ENCODE data around the gene SHBG. TPM values are rescaled to one million over a fixed set of nuclear protein-coding genes. Genes with fewer than 3 reads are reported as not detected.

SHBG gene
- total RNA-seq, 4 donors from 2014 or later = 0.37 to 2.5 TPM; not detected in 2

DNA sequence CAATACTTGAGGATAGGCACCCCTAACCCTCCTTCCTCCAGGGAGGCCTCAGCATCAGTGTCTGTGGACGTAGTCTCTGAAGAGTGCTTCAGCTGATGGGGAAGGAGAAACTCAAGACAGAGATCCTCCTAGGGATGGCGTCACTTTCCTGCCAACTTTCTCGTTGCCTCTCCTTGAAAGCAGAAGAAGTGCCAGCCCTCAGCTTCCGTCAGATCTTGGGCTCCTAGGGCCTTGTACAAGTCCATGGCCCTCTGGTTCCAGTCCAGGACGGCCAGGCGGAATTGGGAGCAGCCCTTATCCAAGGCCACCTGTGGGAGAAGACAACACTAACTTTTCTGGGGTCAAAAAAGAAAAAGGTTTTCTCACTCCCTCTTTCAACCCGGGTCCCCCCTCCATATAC is 3.6 kb upstream of the SHBG start:
- ATAC-seq (ENCODE audit: low FRiP score) (no peak), DNase-seq (ENCODE audit: low spot score) (no peak)
- no peak for TF ChIP-seq CTCF (IDR thresholded peaks at IDR 0.05)

DNA sequence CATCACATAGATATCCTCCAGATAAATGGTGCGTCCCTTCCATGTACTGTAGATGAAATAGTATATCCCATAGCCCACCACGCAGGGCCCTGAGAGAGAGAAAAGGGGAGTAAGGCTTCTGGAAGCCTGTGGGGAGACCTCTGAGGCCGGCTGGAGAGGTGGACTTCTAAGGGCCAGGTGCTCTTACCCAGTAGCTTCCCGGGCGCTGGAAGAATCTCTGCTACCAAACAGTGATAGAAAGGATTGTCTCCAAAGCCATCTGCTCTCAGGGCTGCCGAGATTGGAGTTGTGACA is 3.0 kb upstream of the SHBG start:
- DNase-seq (ENCODE audit: low spot score) (no peak), ATAC-seq (ENCODE audit: low FRiP score) (no peak)
- no peak for TF ChIP-seq CTCF (IDR thresholded peaks at IDR 0.05)

GRCh38 chr17:7627250-7628121 is 2.4 kb upstream of the SHBG start, which contains the start of gene SAT2:
Gene SAT2, minus strand, starts transcription at chr17:7627821. Its CDS starts 186 bp downstream, at chr17:7627635.
- TF ChIP-seq CTCF (IDR thresholded peaks at IDR 0.05) = no peak
- DNase-seq (ENCODE audit: low spot score) (peak; percentile 79), ATAC-seq (ENCODE audit: low FRiP score) (peak; percentile 98)

- no peak for ATAC-seq (ENCODE audit: low FRiP score)
- TF ChIP-seq CTCF (IDR thresholded peaks at IDR 0.05) = no peak
- no peak for DNase-seq (ENCODE audit: low spot score)
Measured at GRCh38 chr17:7631398-7632380, 1.8 kb downstream of the SHBG start.

DNA sequence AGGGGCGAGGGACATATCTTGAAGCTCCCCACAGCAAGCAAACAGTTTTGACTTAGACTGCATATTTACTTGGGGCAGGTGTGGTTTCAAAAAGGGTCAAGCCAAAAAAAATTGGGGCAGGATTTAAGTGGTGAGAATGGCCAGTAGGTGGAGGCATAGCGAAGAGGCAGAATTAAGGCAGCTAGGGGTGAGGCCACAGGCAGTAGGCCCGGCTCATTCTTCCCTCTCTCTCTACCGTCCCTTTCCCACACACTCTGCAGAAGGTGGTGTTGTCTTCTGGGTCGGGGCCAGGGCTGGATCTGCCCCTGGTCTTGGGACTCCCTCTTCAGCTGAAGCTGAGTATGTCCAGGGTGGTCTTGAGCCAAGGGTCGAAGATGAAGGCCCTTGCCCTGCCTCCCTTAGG is 2.6 kb downstream of the SHBG start:
- DNase-seq (ENCODE audit: low spot score) = no peak
- TF ChIP-seq CTCF (IDR thresholded peaks at IDR 0.05) = no peak
- ATAC-seq (ENCODE audit: low FRiP score) = no peak

GRCh38 chr17:7633093-7633492 is 3.2 kb downstream of the SHBG start:
- ATAC-seq (ENCODE audit: low FRiP score) (no peak), DNase-seq (ENCODE audit: low spot score) (no peak)
- no peak for TF ChIP-seq CTCF (IDR thresholded peaks at IDR 0.05)

Measured in omental fat pad (tissue), 4 donors.